GM23338 (cell line): ENCODE results near the gene HBD.

ENCODE experiments used
- CREB1 ChIP-seq: fragments of 250-450 bp; sonication (Bioruptor Pico); IDR thresholded peaks from 2 replicates; pipeline ENCODE4 v1.5.0; 2020; ENCODE audit warnings: low read depth, mild to moderate bottlenecking, moderate library complexity
- CTCF ChIP-seq, 2 experiments: fragments of 200-600 bp in 1 of 2; sonication (generic) in 1 of 2; conservative IDR thresholded peaks; 2 replicates each; pipeline versions ENCODE4 v1.5.1 to v1.6.1; 2016 to 2017; ENCODE audit warnings: antibody characterized with exemption in 2 of 2, low read depth in 2 of 2, mild to moderate bottlenecking in 2 of 2, moderate library complexity in 1 of 2
- EZH2 ChIP-seq: fragments of 200-600 bp; sonication (generic); IDR thresholded peaks from one replicate; pipeline ENCODE4 v1.8.0; 2017; ENCODE audit warnings: antibody characterized with exemption, mild to moderate bottlenecking, low read depth; ENCODE audit not compliant: unreplicated experiment
- EZH2phosphoT487 ChIP-seq: fragments of 200-600 bp; sonication (generic); IDR thresholded peaks from one replicate; pipeline ENCODE4 v1.8.1; 2018; ENCODE audit warnings: antibody characterized with exemption; ENCODE audit not compliant: unreplicated experiment
- JUNB ChIP-seq: IDR thresholded peaks from one replicate; pipeline ENCODE4 v1.6.1; 2016; ENCODE audit warnings: antibody characterized with exemption; ENCODE audit not compliant: unreplicated experiment
- POLR2AphosphoS5 ChIP-seq: IDR thresholded peaks from 2 replicates; pipeline ENCODE4 v1.6.1; 2016; ENCODE audit warnings: antibody characterized with exemption, low read depth
- REST ChIP-seq: IDR thresholded peaks from one replicate; pipeline ENCODE4 v1.6.1; 2018; ENCODE audit warnings: antibody characterized with exemption; ENCODE audit not compliant: unreplicated experiment
- STAT1 ChIP-seq: IDR thresholded peaks from one replicate; pipeline ENCODE4 v1.6.1; 2016; ENCODE audit warnings: antibody characterized with exemption; ENCODE audit not compliant: unreplicated experiment

- TF ChIP-seq POLR2AphosphoS5, result no peak
- no peak for TF ChIP-seq CTCF (conservative IDR thresholded peaks at IDR 0.05; ENCODE audit: low read depth in 2 of 2)
- no peak for TF ChIP-seq CREB1
- TF ChIP-seq REST, result no peak
- TF ChIP-seq EZH2, result no peak
- no peak for TF ChIP-seq STAT1
- no peak for TF ChIP-seq EZH2phosphoT487
- TF ChIP-seq JUNB, result no peak
Measured at GRCh38 chr11:5232176-5232575, 2.1 kb downstream of the HBD start.
